SU-DHL-6 (cell line): ENCODE data around the gene TTLL8.

Experiments
- H2AFZ ChIP-seq: fragments of 200-600 bp; sonication (generic); 2 replicates; pipeline ENCODE4 v1.6.1; 2014; ENCODE audit warnings: low read depth, mild to moderate bottlenecking, moderate library complexity, mixed read lengths, antibody characterized with exemption, low read length; ENCODE audit not compliant: severe bottlenecking
- H3F3A ChIP-seq: fragments of 200-600 bp; shearing (Covaris generic); 2 replicates; pipeline ENCODE4 v1.6.0; 2016; ENCODE audit warnings: antibody characterized with exemption, mild to moderate bottlenecking; ENCODE audit not compliant: insufficient read depth
- H3K27ac ChIP-seq: fragments of 200-600 bp; sonication (generic); 2 replicates; pipeline ENCODE4 v1.5.1; 2016; ENCODE audit warnings: low read depth, mild to moderate bottlenecking, low read length, moderate library complexity, mixed read lengths
- H3K27me3 ChIP-seq: fragments of 200-600 bp; sonication (generic), shearing (Covaris generic); 2 replicates; pipeline ENCODE4 v1.6.0; 2014; ENCODE audit warnings: mild to moderate bottlenecking, low read length
- H3K36me3 ChIP-seq: fragments of 200-600 bp; sonication (generic); 2 replicates; pipeline ENCODE4 v1.6.1; 2014; ENCODE audit warnings: mild to moderate bottlenecking, low read length, mixed read lengths
- H3K4me2 ChIP-seq: fragments of 300-600, 200-600 bp; shearing (Covaris generic), sonication (generic); 2 replicates; pipeline ENCODE4 v1.6.0; 2014; ENCODE audit warnings: low read length, low read depth, mild to moderate bottlenecking; ENCODE audit not compliant: poor library complexity, severe bottlenecking
- H3K4me3 ChIP-seq: fragments of 200-600 bp; sonication (generic); 2 replicates; pipeline ENCODE4 v1.5.1; 2014; ENCODE audit warnings: antibody characterized with exemption, low read length, mild to moderate bottlenecking, mixed read lengths; ENCODE audit not compliant: insufficient read depth, poor library complexity, severe bottlenecking
- H3K79me2 ChIP-seq: fragments of 200-600 bp; sonication (generic); 2 replicates; pipeline ENCODE4 v1.6.1; 2014; ENCODE audit warnings: mild to moderate bottlenecking, low read length, moderate library complexity; ENCODE audit not compliant: insufficient read depth
- H3K9ac ChIP-seq: fragments of 200-600 bp; sonication (generic); 2 replicates; pipeline ENCODE4 v1.7.0; 2014; ENCODE audit warnings: mild to moderate bottlenecking, low read length
- H3K9me2 ChIP-seq: fragments of 200-600 bp; sonication (generic); replicated peaks from 2 replicates; pipeline ENCODE4 v1.6.1; 2014; ENCODE audit warnings: low read length; ENCODE audit not compliant: insufficient read depth
- H3K9me3 ChIP-seq: fragments of 200-600 bp; sonication (generic); 2 replicates; pipeline ENCODE4 v1.6.1; 2014; ENCODE audit warnings: low read length, mixed read lengths; ENCODE audit not compliant: insufficient read depth
- H4K20me1 ChIP-seq: fragments of 200-600 bp; sonication (generic); 2 replicates; pipeline ENCODE4 v1.6.1; 2014; ENCODE audit warnings: low read depth, mild to moderate bottlenecking, antibody characterized with exemption, low read length, moderate library complexity, mixed read lengths
- CTCF ChIP-seq: fragments of 200-600 bp; sonication (generic); IDR thresholded peaks from one replicate; pipeline ENCODE4 v1.5.1; 2017; ENCODE audit warnings: antibody characterized with exemption, mild to moderate bottlenecking, low read length, moderate library complexity; ENCODE audit not compliant: insufficient read depth, poor library complexity, severe bottlenecking
- EZH2phosphoT487 ChIP-seq: fragments of 200-600 bp; sonication (generic), shearing (Covaris generic); conservative IDR thresholded peaks from 2 replicates; pipeline ENCODE4 v1.6.1; 2018; ENCODE audit warnings: mild to moderate bottlenecking, antibody characterized with exemption, low read length, moderate library complexity, mixed read lengths

The TTLL8 gene

DNA sequence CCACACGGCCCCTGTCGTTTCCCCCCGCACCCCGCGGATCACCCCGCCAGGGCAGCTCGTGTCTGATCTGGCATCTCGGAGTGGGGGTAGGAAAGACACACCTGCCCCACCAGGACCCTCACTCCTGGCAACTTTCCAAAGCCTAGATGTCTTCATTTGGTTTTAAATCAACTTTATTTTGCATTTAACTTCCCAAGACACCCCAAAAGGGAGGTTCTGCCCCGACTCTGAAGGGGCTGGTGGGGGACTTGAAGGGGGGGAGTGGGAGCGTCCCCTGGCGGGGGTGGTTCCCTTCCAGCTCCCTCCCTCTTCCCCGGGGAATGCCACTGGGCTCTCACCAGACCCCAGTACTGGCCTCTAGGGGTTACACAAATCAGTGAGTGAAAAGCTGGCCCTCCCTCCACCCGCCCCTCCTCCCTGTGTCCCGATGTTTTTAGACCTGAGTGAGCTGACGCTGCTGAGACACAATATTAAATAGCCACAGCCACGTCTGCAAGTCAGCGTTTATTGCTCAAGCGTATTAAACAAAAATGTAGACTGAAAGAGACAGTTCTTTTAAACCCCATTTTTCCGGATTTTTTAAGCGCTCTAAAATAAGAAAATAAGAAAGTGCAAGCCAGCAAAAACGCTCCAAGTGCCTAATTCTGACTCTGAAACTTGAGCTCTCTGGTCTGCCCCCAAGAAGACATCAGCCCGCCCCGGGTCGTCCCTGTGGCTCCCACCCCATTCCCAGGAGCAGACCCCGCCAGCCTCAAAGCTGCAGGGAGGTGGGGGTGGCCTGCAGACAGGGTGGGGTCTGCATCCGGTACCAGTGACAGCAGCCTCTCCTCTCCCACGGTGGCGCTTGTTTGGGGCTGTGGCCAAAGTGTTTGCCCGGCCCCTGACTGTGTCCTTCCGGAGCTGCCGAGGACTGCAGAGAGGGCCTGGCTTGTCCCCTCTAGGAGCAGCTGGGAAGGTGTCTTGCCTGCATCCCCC is 1.1 kb upstream of the TTLL8 start:
- H3K27me3 ChIP-seq: no peaks in the 10 kb centered on the region
- no peak overlapping the region for H3K27ac ChIP-seq
- H2AFZ ChIP-seq: no peak overlapping the region
- no peaks in the 10 kb centered on the region for H4K20me1 ChIP-seq
- no peak for TF ChIP-seq CTCF
- no peak overlapping the region for H3K4me2 ChIP-seq
- no peaks in the 10 kb centered on the region for H3K79me2 ChIP-seq
- H3K36me3 ChIP-seq: no peaks in the 10 kb centered on the region
- no peaks in the 10 kb centered on the region for H3F3A ChIP-seq
- no peak overlapping the region for H3K4me3 ChIP-seq
- H3K9me3 ChIP-seq: no peaks in the 10 kb centered on the region
- H3K9me2 ChIP-seq: no peaks in the 10 kb centered on the region
- no peak overlapping the region for H3K9ac ChIP-seq

GRCh38 chr22:50057278-50058060 is 629 bp downstream of the TTLL8 start:
- H2AFZ ChIP-seq: no peak overlapping the region
- no peak overlapping the region for H3K4me2 ChIP-seq
- TF ChIP-seq EZH2phosphoT487 (no peak), CTCF (no peak)
- H3K27ac ChIP-seq: no peak overlapping the region
- no peaks in the 10 kb centered on the region for H3K36me3 ChIP-seq
- H4K20me1 ChIP-seq: no peaks in the 10 kb centered on the region
- no peaks in the 10 kb centered on the region for H3K27me3 ChIP-seq
- H3K4me3 ChIP-seq: no peak overlapping the region
- no peaks in the 10 kb centered on the region for H3F3A ChIP-seq
- no peak overlapping the region for H3K9ac ChIP-seq
- no peaks in the 10 kb centered on the region for H3K79me2 ChIP-seq
- no peaks in the 10 kb centered on the region for H3K9me2 ChIP-seq
- H3K9me3 ChIP-seq: peaks cover 5% of the 10 kb centered on the region; the same call in 1 of the 2 replicates

DNA sequence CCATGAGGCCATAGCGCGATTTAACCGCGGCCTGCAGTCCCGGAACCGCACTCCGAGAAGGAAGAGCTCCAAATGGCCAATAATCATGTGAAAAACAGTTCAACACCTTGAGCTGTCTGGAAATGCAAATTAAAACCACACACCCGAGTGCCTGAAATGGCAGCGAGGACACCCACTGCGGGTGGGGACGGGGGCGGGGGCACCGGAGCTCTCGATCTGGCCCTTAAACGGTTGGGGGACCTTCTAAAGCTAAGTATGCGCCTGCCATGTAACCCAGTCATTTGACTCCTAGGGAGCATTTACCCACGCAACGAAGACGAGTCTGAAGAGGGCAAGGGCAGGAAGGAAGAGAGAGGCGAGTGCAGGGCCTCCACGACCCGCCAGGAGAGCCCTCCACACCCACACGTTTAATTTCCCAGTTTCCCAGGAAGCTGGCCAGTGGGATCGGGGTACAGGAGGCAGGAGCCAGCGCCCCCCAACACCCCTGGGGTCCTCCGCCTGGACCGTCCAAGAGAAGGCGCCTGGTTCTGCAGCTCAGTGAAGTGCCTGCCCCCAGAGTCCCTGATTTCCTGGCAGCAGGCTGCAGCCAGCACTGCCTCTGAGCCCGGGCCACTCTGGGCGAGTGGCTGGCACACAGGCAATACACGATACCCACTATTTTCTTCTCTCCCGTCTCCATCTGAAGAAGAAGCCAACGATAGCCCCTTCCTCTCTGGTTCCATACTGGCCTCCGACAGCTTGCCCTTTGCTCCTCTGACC is 1.7 kb downstream of the TTLL8 start:
- Histone ChIP-seq H3K4me3 (no peak overlapping the region), H3F3A (no peaks in the 10 kb centered on the region), H2AFZ (no peak overlapping the region), H3K9me2 (no peaks in the 10 kb centered on the region), H3K9ac (no peak overlapping the region), H3K9me3 (peaks cover 5% of the 10 kb centered on the region; the same call in 1 of the 2 replicates), H3K36me3 (no peaks in the 10 kb centered on the region), H3K79me2 (no peaks in the 10 kb centered on the region), H3K27me3 (no peaks in the 10 kb centered on the region), H4K20me1 (no peaks in the 10 kb centered on the region), H3K27ac (no peak overlapping the region), H3K4me2 (no peak overlapping the region)
- TF ChIP-seq EZH2phosphoT487 (no peak), CTCF (no peak)
